NB4 (cell line): ENCODE data around the gene KBTBD13.

Source experiments
- CTCF ChIP-seq: IDR thresholded peaks from one replicate; pipeline ENCODE4 v1.5.1; 2012; ENCODE audit warnings: low read depth, low read length
- POLR2A ChIP-seq: IDR thresholded peaks from 2 replicates; pipeline ENCODE4 v1.6.1; 2011; ENCODE audit warnings: mild to moderate bottlenecking; ENCODE audit not compliant: insufficient read length; ENCODE audit errors: extremely low read depth

DNA sequence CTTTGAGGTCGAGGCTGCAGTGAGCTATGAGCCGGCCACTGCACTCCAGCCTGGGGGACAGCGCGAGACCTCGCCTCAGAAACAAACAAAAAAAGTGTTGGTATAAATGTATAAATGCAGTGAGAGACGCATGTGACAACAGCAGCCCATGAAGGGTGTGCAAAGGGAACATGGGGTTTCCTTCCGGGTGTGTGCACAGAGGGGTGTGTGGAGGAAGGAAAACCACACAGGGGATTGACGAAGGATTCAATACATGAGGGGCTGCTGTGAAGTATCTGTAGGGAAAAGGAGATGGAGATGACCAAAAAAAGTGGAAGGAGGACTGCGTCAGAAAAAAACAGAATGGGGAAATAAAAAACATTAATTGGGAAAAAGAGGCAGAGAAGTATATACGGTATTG, 48.2 kb upstream of the KBTBD13 start:
- TF ChIP-seq POLR2A, result no peak
- TF ChIP-seq CTCF, result no peak
